T-helper 1 cell treated with Interleukin-12 subunit alpha and Interleukin-12 subunit beta and Interleukin-4 antibody, amounts not matched to agents 30 ng/mL and 1 ng/mL, for 36 hours (primary cell): ENCODE data around the gene MRPL2. TPM values are rescaled to one million over a fixed set of nuclear protein-coding genes. Genes with fewer than 3 reads are reported as not detected.
"Not testable (repeated sequence)": the region's sequence is repeated elsewhere in the genome, so short reads cannot be mapped to it uniquely, and the experiment has no call there.

ENCODE experiments used
- intact Hi-C: fragments of 100-400 bp; cut with micrococcal nuclease; formaldehyde crosslinking; loops from one replicate; pipeline ENCODE4 v1.15.1; 2024
- total RNA-seq: library from RNA; stranded (reverse); gene quantifications from 2 replicates; pipeline ENCODE4 v1.2.3, GENCODE V29; 2022

Gene MRPL2
- total RNA-seq, 1 donor from 2014 or later = 54.6 TPM

GRCh38 chr6:43053545-43054205 lies 5.6 kb downstream of the MRPL2 start, which contains the start of gene CUL7:
Gene CUL7, minus strand, starts transcription at chr6:43053851. Its CDS starts 1,063 bp downstream, at chr6:43052788.
- intact Hi-C loops = loop anchor here (1.0 to 10.0 kb wide), 13 partner anchors 32 to 1191 kb away; partner anchors contain the start of genes CNPY3, HSP90AB1, KLHDC3 and PEX6

- intact Hi-C loops = loop anchor here (1.0 to 10.0 kb wide), 13 partner anchors 32 to 1192 kb away; partner anchors contain the start of genes CNPY3, HSP90AB1, KLHDC3 and PEX6
These were observed 6.2 kb downstream of the MRPL2 start for GRCh38 chr6:43052842-43053544.

GRCh38 chr6:43052225-43052841 lies 6.9 kb downstream of the MRPL2 start:
- intact Hi-C loops = loop anchor here (5.0 to 10.0 kb wide), 4 partner anchors 315 to 1192 kb away; partner anchors contain the start of genes HSP90AB1, POLH, XPO5 and ZNF318

GRCh38 chr6:43050981-43051380 lies 8.3 kb downstream of the MRPL2 start:
- intact Hi-C loops = loop anchor here (5.0 to 10.0 kb wide), 4 partner anchors 316 to 1194 kb away; partner anchors contain the start of genes HSP90AB1, POLH, XPO5 and ZNF318

GRCh38 chr6:43047998-43048397 lies 11.2 kb downstream of the MRPL2 start:
- intact Hi-C loops = no loop called here

GRCh38 chr6:43045371-43045930 lies 13.8 kb downstream of the MRPL2 start:
- intact Hi-C loops = no loop called here

GRCh38 chr6:43043310-43043709 lies 15.9 kb downstream of the MRPL2 start:
- intact Hi-C loops = no loop called here

- intact Hi-C loops = not testable (repeated sequence)
These were observed 17.8 kb downstream of the MRPL2 start for GRCh38 chr6:43041475-43041874.

- intact Hi-C loops = no loop called here
These were observed 18.5 kb downstream of the MRPL2 start for GRCh38 chr6:43040542-43041257.

GRCh38 chr6:43038727-43039126 lies 20.5 kb downstream of the MRPL2 start:
- intact Hi-C loops = no loop called here

- intact Hi-C loops = no loop called here
These were observed 21.5 kb downstream of the MRPL2 start for GRCh38 chr6:43037706-43038105.

GRCh38 chr6:43037197-43037596 lies 22.0 kb downstream of the MRPL2 start:
- intact Hi-C loops = no loop called here

GRCh38 chr6:43036712-43037111 lies 22.5 kb downstream of the MRPL2 start:
- intact Hi-C loops = no loop called here

GRCh38 chr6:43035495-43036194 lies 23.6 kb downstream of the MRPL2 start:
- intact Hi-C loops = no loop called here

GRCh38 chr6:43034190-43034525 lies 25.1 kb downstream of the MRPL2 start:
- intact Hi-C loops = no loop called here

GRCh38 chr6:43033496-43034189 lies 25.6 kb downstream of the MRPL2 start:
- intact Hi-C loops = no loop called here

GRCh38 chr6:43032326-43032725 lies 26.9 kb downstream of the MRPL2 start:
- intact Hi-C loops = no loop called here

GRCh38 chr6:43029120-43029519 lies 30.1 kb downstream of the MRPL2 start:
- intact Hi-C loops = no loop called here

GRCh38 chr6:43026365-43026764 lies 32.9 kb downstream of the MRPL2 start:
- intact Hi-C loops = no loop called here

GRCh38 chr6:43024436-43024835 lies 34.8 kb downstream of the MRPL2 start:
- intact Hi-C loops = no loop called here
